H7 (cell line): Measurements from ENCODE around the gene IPO5. TPM values are rescaled to one million over a fixed set of nuclear protein-coding genes. Genes with fewer than 3 reads are reported as not detected.

Experiments
- total RNA-seq: library from RNA; depleted of rRNA; stranded (reverse); fragments of >200 nt; shearing (Covaris generic); gene quantifications from 2 replicates; pipeline ENCODE4 v1.2.3, GENCODE V29; 2014; rRNA removed

Gene IPO5
- total RNA-seq, 1 experiment from 2014 or later = 394 TPM

Other genes starting within 250 kb of the IPO5 start
- 25.8 and 26.1 TPM in 2 replicates for gene FARP1, start 189.4 kb downstream of the IPO5 start, total RNA-seq
- gene RNF113B, start 223.6 kb downstream of the IPO5 start, total RNA-seq = not detected in 2 replicates